ENCODE results near the gene EXD3.

The EXD3 gene

DNA sequence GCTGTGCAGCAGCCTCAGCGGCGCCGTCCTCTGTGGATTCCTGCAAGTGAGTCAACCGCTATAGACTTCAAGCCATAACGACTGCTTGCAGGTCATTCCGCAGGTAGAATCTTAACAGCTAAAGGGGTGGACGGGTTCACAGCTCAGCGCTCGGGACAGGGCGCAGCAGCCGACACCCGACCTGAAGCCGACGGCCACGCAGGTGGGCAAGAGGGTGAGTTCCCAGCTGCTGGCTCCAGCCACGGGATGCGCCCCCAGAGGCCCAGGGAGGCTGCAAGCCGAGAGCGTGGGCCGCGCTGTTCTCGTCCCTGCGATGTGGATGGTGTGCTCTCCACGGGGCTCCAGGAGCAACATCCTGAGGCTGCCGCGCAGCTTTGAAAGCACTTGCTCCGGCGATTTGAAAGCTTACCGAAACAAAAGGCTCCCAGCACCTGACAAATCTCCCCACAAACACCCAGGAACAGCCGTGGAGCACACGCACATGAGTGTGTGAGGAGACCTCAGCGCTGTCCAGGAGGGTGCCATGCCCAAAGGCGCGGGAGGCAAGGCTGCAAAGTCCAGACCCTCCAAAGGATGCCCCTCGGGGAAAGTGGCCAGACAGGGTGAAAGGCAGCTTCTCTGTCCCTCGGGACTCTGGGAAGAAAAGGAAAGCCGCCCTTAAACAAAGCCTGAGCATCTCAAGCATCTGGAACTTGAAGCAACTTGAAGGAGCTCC lies 48.7 kb downstream of the EXD3 start:
- no peak for DNase-seq

DNA sequence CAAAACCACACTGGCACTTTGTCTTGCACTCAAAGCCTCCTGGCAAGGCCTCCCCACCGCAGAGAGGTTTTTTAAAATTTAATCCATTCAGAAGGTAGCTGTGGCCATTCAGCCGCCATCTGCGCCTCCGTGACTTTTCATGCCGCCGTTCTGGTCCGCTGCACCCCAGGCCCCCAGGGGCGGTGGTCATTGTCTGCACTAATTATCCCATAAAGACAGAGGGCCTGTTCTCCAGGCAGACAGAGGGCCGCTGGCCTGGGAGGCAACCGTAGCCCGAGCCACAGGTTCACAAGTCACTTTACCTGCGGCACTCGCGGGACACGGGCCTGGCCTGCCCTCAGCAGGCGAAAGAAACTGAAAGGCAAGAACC lies 49.4 kb downstream of the EXD3 start:
- no peak for DNase-seq

DNA sequence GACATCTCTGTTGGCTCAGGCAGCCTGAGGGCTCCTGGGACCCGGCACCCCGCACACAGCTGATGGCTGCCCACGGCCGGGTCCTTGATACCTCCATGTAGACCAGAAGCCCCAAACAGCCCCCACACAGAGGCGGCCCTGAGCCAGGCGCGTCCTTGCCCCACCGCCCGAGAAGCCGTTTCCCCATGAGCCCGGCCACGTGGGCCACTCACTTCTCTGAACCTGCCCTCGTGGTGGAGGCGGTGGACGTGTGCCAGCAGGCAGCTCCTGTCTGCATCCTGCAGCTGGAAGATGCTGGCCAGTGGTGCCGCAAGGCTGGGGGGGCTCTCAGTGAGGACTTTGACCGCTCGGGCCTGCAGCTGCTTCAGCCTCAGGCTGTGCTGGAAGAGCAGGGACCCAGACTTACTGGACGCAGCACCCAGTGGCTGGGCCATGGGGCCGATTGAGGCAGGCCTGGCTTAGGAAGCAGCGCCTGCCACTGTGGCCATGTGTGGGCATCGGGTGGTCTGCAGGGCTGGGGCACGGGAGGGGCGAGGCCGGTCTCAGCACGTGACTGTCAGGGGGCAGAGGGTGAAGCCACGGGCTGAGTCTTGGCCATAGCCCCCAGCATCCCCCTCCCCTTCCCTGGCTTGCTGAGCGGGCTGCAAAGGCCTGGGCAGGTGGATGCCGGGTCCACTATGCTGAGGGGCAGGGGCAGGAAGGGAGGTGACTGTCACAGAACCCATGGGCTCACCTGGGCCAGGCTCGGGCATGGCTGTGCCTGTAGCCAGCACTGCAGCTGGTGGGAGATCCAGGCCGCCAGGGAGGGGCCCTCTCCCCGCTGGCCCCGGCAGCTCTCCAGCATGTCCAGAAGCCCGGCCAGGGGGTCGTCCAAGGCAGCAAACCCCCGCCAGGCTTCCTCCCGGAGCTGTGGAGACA lies 50.0 kb downstream of the EXD3 start:
- no peak for DNase-seq

- no peak for DNase-seq
These were observed 50.9 kb downstream of the EXD3 start for GRCh38 chr9:137371946-137372651.

- no peak for DNase-seq
These were observed 51.4 kb downstream of the EXD3 start for GRCh38 chr9:137371521-137371941.

- no peak for DNase-seq
These were observed 52.0 kb downstream of the EXD3 start for GRCh38 chr9:137370865-137371520.

GRCh38 chr9:137369911-137370764 lies 52.8 kb downstream of the EXD3 start:
- no peak for DNase-seq

GRCh38 chr9:137369061-137369787 lies 53.7 kb downstream of the EXD3 start:
- no peak for DNase-seq

DNA sequence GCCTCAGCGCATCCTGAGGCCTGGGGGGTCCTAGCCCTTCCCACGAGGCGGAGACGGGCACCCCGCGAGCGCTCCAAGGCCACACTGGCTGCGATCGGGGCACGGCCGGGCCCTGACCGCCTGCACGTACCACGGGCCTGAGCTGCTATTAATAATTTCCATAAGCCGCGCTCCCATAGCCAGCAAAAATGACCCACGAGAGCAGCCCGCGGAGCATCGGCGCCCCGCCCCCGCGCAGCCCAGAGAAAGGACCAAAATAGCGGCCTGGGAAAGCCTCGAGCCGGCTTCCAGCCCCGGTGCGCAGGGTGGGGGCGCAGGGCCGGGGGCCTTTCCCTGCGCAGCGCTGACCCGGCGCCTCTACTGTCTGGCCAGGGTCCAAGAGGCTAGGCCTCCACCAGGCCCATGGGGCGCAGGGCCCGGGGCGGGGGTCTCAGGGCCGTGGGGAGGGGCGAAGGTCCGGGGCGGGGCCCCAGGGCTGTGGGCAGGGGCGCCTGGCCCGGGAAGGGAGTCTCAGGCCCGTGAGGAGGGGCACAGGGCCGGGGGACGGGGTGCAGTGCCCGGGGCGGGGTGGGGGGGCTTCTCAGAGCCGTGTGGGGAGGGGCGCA lies 54.4 kb downstream of the EXD3 start:
- DNase-seq, result no peak

GRCh38 chr9:137367506-137368430 lies 55.2 kb downstream of the EXD3 start:
- DNase-seq, result no peak

GRCh38 chr9:137366891-137367381 lies 56.0 kb downstream of the EXD3 start:
- DNase-seq, result no peak

- DNase-seq, result no peak
These were observed 56.5 kb downstream of the EXD3 start for GRCh38 chr9:137366445-137366810.

GRCh38 chr9:137365552-137366444 lies 57.2 kb downstream of the EXD3 start:
- no peak for DNase-seq

- no peak for DNase-seq
These were observed 57.9 kb downstream of the EXD3 start for GRCh38 chr9:137365056-137365455.

- DNase-seq, result no peak
These were observed 63.1 kb downstream of the EXD3 start for GRCh38 chr9:137359850-137360249.

- no peak for DNase-seq
These were observed 64.8 kb downstream of the EXD3 start for GRCh38 chr9:137358126-137358525.

DNA sequence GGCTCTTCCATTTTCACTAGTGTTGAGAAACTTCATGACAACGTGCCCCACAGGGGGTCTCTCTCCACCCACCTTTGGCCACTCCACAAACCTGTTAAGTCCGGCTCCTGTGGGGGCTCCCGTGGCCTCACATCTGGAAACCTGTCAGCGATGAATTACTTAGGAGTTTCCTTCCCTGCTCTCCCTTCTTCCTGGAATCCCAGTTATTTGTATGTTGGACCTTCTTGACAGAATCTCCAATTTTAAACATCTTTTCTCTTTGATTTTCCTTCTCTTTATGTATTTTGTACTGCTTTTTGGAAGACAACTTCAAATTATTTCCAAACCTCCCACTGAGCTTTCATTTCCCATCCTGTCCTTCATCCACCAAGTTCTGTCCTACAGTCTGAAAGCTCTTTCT lies 65.8 kb downstream of the EXD3 start:
- no peak for DNase-seq

DNA sequence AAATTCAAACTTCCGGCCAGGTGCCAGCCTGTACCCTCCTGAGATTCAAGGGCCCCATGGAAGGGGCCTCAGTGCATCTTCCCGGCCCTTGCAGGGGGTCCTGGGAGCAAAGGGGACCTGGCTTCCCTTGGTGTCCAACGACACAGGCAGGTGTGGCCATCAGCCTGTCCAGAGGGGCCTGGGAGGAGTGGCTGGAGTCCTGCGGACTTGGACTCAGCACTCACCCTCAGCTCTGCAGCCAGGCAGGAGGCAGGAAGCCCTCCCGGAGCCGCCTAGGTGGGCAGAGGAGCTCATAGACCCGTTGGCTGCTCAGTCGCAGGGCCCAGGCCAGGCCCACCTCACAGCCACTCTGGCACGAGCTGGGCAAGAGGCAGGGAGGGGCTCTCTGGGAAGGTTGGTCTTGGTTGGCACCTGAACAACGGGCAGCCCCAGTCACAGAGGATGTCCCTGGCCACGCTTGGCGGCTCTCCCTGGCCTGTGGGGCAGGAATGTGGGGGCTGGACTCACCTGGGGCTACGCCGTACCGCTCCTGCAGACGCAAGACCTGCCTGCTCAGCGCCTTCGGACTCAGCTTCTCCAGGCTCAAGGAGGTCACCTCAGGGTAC lies 67.1 kb downstream of the EXD3 start:
- DNase-seq, result no peak

All from stimulated activated CD4-positive, alpha-beta T cell treated with anti-CD3 and anti-CD28 coated beads, Interleukin-4, amount 100 ng/mL, for 4 hours (primary cell).